Testis (tissue), 3 donors: ENCODE results near the gene GALP. TPM values are rescaled to one million over a fixed set of nuclear protein-coding genes. Genes with fewer than 3 reads are reported as not detected.

Experiments used
- DNase-seq: peaks from one replicate; pipeline ENCODE4 v3.0.0-alpha.2; 2019
- H3K27ac ChIP-seq, 2 donors: fragments of 200-600 bp; sonication (generic); one replicate each; pipeline ENCODE4 v1.5.1; 2019
- H3K27me3 ChIP-seq: fragments of 200-600 bp; sonication (generic); one replicate; pipeline ENCODE4 v1.5.1; 2019
- H3K36me3 ChIP-seq: fragments of 200-600 bp; sonication (generic); one replicate; pipeline ENCODE4 v1.5.1; 2017; ENCODE audit warnings: low read depth; ENCODE audit errors: missing control alignments
- H3K4me1 ChIP-seq: fragments of 200-600 bp; sonication (generic); one replicate; pipeline ENCODE4 v1.5.1; 2019
- H3K4me3 ChIP-seq, 2 donors: fragments of 200-600 bp; sonication (generic); one replicate each; pipeline ENCODE4 v1.5.1; 2017 to 2019
- H3K9me3 ChIP-seq: fragments of 200-600 bp; sonication (generic); one replicate; pipeline ENCODE4 v1.5.1; 2017
- CTCF ChIP-seq, 3 experiments: fragments of 450-650 bp in 2 of 3; fragments of 200-600 bp in 1 of 3; sonication (generic) in 1 of 3; IDR thresholded peaks; one replicate each; pipeline ENCODE4 v1.5.1; 2016 to 2019; ENCODE audit warnings: antibody characterized with exemption in 3 of 3, mild to moderate bottlenecking in 2 of 3, moderate library complexity in 1 of 3
- POLR2A ChIP-seq: fragments of 450-650 bp; IDR thresholded peaks from one replicate; pipeline ENCODE4 v1.6.1; 2017; ENCODE audit warnings: antibody characterized with exemption, mild to moderate bottlenecking, moderate library complexity
- WGBS, 2 donors: methylation state at CpG; one replicate each; pipeline ENCODE4 v1.1.5; 2018; 5-methylcytosine and 5-hydroxymethylcytosine counted together
- intact Hi-C: fragments of 100-400 bp; cut with DNase I; formaldehyde crosslinking; loops from one replicate; pipeline ENCODE4 v1.15.1; 2023; ENCODE audit warnings: low total_unique reads
- polyA plus RNA-seq: library from polyadenylated mRNA; stranded (reverse); fragments of 350-450 nt; fragmentation: Illumina TruSeq; extraction: RNeasy Lipid Tissue Mini Kit (QIAGEN cat#74804); gene quantifications from one replicate; pipeline ENCODE4 v1.2.3, GENCODE V29; 2014; ENCODE audit warnings: low read depth, low replicate concordance; ENCODE audit not compliant: insufficient read depth
- total RNA-seq, 2 donors: library from RNA; depleted of rRNA; stranded (reverse); fragments of >200 nt; gene quantifications; one replicate each; pipeline ENCODE4 v1.2.3, GENCODE V29; 2016

The GALP gene
- total and polyA plus RNA-seq, 3 donors from 2014 or later, result not detected

- no peaks in the 10 kb centered on the region for H3K27me3 ChIP-seq
- H3K27ac ChIP-seq, result no peak overlapping the region
- no peak for DNase-seq
- H3K4me3 ChIP-seq, result no peak overlapping the region
- H3K36me3 ChIP-seq, result no peaks in the 10 kb centered on the region
- WGBS, 2 donors, result 82 to 93% methylated on average over 3 to 4 of the region's 4 CpGs
- TF ChIP-seq CTCF (IDR thresholded peaks at IDR 0.05), result no peak
- TF ChIP-seq POLR2A, result no peak
- intact Hi-C loops, result no loop called here
- no peaks in the 10 kb centered on the region for H3K9me3 ChIP-seq
- H3K4me1 ChIP-seq, result peaks cover 32% of the 10 kb centered on the region
Measured at GRCh38 chr19:56142897-56143434, 32.8 kb upstream of the GALP start.

GRCh38 chr19:56144376-56144775, 31.4 kb upstream of the GALP start:
- no peak for DNase-seq
- no peaks in the 10 kb centered on the region for H3K36me3 ChIP-seq
- no peaks in the 10 kb centered on the region for H3K27me3 ChIP-seq
- TF ChIP-seq CTCF (IDR thresholded peaks at IDR 0.05) (no peak), POLR2A (no peak)
- H3K4me3 ChIP-seq, result no peak overlapping the region
- no peak overlapping the region for H3K27ac ChIP-seq
- peaks cover 38% of the 10 kb centered on the region for H3K4me1 ChIP-seq
- WGBS, 2 donors, result 68 to 79% methylated on average over 6 of the region's 6 CpGs
- intact Hi-C loops, result no loop called here
- no peaks in the 10 kb centered on the region for H3K9me3 ChIP-seq

GRCh38 chr19:56144831-56145230, 31.0 kb upstream of the GALP start:
- peaks cover 37% of the 10 kb centered on the region for H3K4me1 ChIP-seq
- no peak overlapping the region for H3K27ac ChIP-seq
- no peak overlapping the region for H3K4me3 ChIP-seq
- H3K9me3 ChIP-seq, result no peaks in the 10 kb centered on the region
- intact Hi-C loops, result no loop called here
- no peaks in the 10 kb centered on the region for H3K36me3 ChIP-seq
- no peak for DNase-seq
- H3K27me3 ChIP-seq, result no peaks in the 10 kb centered on the region
- WGBS, 2 donors, result 87 to 89% methylated on average over 12 of the region's 12 CpGs
- TF ChIP-seq CTCF (IDR thresholded peaks at IDR 0.05), result no peak
- no peak for TF ChIP-seq POLR2A

GRCh38 chr19:56145698-56146097, 30.1 kb upstream of the GALP start:
- Histone ChIP-seq H3K4me1 (peaks cover 32% of the 10 kb centered on the region), H3K27me3 (no peaks in the 10 kb centered on the region), H3K4me3 (no peak overlapping the region), H3K27ac (no peak overlapping the region), H3K9me3 (no peaks in the 10 kb centered on the region), H3K36me3 (no peaks in the 10 kb centered on the region)
- WGBS, 2 donors, result 90 to 91% methylated on average over 9 to 10 of the region's 10 CpGs
- DNase-seq, result no peak
- no peak for TF ChIP-seq CTCF (IDR thresholded peaks at IDR 0.05)
- no peak for TF ChIP-seq POLR2A
- intact Hi-C loops, result no loop called here

- peak overlapping the region in 1 of 2 donors; percentile 30 for H3K27ac ChIP-seq
- H3K4me3 ChIP-seq, result peak overlapping the region in 1 of 2 donors; percentile 23
- no peak for TF ChIP-seq CTCF (IDR thresholded peaks at IDR 0.05)
- no peak for TF ChIP-seq POLR2A
- no peaks in the 10 kb centered on the region for H3K9me3 ChIP-seq
- H3K27me3 ChIP-seq, result no peaks in the 10 kb centered on the region
- intact Hi-C loops, result no loop called here
- H3K4me1 ChIP-seq, result peaks cover 28% of the 10 kb centered on the region
- peak; percentile 43 for DNase-seq
- 49% methylated on average over 29 of the region's 31 CpGs; no CpG with 5 or more reads in 1 of the 2 donors for WGBS, 2 donors
- H3K36me3 ChIP-seq, result no peaks in the 10 kb centered on the region
Measured at GRCh38 chr19:56146904-56147303, 28.9 kb upstream of the GALP start.
